HG03558 (cell line): ENCODE results near the gene B4GALT1.
"Not testable (repeated sequence)": the region's sequence is repeated elsewhere in the genome, so short reads cannot be mapped to it uniquely, and the experiment has no call there.

Experiments
- ATAC-seq: cut with Tn5 transposase; IDR thresholded peaks from one replicate; pipeline ENCODE4 v1.9.1; 2021; ENCODE audit warnings: moderate number of reproducible peaks; ENCODE audit not compliant: unreplicated experiment; ENCODE audit errors: extremely low read depth

Gene B4GALT1

DNA sequence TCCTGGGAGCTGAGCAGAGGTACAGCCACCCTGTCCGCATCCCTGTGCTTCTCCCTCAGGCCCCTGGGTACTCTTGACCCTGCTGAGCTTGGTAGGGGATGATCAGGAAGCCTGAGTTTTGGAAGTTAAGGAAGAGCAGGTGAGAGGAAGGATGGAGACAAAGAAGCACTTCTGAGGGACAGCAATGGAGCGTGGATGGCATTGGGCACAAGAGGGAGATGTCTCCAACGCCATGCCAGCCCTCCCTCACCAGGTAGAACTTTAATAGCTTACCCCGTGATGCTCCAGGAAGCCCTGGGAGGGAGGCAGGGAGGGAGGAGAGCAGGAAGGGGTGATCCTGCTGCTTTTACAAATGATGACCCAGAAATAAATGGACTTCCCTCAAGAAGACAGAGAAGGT, 60.8 kb downstream of the B4GALT1 start:
- ATAC-seq, result no peak

DNA sequence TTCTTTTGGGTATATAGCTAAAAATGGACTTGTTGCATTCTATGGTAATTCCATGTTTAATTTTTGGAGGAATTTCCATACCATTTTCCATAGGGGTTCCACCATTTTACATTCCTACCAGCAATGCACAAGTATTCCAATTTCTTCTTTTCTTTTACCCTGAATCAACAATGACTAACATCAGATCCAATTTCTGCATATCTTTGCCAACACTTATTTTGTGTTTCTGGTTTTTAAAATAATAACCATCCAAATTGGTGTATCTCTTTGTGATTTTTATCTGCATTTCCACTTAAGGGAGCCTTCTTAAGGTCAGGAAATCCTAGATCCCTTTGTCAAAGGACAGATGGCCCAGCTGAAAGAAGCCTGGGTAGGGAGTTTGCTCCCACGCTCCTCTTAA, 61.2 kb downstream of the B4GALT1 start:
- ATAC-seq, result no peak

DNA sequence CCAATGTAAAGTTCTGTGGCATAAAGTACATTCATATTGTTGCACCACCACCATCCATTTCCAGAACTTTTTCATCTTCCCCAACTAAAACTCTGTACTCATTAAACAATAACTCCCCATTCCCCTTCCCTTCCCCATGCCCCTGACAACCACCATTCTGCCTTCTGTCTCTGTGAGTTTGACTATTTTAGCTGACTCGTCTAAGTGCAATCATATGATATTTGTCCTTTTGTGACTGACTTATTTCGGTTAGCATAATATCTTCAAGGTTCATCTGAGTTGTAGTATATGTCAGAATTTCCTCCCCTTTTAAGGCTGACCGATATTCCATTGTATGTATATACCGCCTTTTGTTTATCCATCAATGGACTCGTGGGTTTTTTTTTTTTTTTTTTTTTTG, 61.6 kb downstream of the B4GALT1 start:
- ATAC-seq, result no peak

DNA sequence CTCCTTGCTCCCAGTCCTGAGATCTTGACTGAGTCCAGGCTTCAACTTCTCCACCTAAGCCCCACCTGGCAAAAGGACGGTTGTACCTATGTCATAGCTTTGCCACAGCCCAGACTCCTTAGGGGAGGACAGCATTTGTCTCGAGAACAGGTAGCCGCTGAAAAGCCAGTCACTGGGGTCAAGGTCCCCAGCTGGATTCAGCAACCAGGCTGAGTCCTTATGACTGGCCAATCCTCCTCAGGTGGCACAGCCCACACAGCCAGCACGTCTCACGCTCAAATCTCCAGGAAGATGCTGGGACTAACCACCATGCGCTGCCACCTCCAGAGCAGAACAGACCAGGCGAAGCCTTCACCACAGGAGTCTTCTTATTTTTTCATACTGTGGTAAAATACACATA, 62.7 kb downstream of the B4GALT1 start:
- no peak for ATAC-seq

DNA sequence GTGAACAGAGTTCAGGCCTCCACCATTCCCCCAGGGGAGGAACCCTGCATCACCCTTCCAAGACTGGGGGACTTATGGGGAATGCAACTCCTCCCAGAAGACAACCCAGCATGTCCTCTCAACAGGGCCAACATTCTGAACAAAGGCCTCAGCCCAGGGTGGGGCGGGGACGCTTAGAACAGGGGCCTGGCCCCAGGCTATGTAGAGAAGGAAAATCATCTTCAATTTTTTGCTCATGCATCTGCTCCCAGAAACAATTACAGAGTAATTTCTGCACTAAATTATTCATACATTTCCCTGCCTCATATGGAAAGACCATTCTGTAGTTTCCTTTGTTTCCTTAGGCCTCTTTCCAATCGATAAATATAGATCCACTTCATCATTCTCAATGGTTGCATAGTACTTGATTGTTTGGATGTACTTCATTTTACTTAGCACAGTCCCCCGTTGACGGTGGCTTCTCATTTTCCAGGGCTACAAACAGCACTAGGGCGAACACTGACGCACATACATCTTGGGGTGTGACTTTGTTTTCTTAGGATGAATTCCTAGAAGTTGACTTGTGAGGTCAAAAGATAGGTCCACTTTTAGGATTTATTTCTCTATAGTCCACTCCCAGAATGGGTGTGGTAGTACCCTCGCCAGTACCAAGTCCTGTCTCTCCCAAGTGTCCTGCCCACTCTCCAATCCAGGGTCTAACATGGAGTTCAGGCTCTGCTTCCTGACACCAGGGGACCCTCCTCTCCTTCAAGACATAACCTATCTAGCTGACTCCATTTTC, 63.4 kb downstream of the B4GALT1 start:
- ATAC-seq, result no peak

DNA sequence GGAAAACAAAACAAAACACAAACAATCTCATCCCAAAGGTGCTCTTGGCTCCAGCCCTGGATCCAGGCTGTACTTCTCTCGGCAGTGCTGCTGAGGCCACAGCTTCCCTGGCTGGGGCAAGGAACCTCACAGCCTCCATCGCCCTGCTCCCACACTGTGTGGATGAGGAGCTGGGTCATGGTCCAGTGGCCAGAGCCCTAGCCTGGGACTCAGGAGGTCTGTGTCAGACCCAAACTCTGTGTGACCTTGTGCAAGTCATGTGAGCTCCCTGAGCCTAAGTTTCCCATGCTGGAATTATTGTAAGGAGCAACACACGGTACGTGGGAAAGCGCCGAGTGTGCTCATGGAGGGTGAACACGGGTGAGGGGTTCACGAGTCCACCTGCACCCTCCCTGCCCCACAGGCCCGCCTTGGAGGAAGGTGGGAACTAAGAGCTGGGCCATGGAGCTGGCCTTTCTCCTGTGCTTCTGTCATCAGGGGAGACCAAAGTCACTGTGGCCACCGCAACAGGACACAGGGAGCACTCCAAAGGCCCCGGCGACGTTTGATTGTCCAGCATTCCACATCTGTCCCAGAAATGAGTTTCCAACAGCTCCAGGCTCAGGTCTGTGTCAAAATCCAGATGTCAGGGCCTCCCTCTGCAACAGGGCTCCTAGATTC, 64.5 kb downstream of the B4GALT1 start:
- ATAC-seq, result no peak

DNA sequence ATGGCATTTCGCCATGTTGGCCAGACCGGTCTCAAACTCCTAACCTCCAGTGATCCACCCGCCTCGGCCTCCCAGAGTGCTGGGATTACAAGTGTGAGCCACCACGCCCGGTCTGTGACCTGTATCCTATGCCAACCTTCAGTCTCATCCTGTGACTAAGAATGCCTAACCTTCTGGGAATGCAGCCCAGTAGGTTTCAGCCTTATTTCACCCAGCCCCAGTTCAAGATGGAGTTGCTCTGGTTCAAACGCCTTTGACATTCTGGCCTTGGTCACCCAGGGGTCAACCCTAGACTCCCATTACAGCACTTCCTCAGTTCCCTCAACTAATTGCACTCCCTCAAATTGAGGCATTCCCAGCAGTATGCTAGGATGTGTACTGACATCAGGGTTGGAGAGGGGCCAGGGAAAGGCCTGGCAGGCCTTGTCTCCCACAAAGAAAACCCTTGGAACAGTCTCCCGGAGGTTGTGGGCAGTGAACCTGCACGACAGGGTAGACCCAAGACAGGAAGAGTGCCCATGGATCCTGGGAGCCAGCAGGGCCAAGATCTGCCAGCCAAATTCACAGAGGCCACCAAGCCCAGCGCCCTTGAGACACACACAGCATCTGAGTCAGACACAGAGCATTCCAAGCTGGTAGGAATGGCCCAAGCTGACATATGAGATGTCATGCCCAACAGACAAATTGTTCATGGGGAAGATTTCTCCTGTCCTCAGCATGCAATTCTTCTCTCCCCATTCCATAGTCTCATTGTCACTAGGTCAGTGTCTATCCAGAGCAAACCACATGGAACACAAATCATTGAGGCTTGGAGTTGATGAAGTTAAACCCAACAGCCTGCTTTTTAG, 65.8 kb downstream of the B4GALT1 start:
- no peak for ATAC-seq

DNA sequence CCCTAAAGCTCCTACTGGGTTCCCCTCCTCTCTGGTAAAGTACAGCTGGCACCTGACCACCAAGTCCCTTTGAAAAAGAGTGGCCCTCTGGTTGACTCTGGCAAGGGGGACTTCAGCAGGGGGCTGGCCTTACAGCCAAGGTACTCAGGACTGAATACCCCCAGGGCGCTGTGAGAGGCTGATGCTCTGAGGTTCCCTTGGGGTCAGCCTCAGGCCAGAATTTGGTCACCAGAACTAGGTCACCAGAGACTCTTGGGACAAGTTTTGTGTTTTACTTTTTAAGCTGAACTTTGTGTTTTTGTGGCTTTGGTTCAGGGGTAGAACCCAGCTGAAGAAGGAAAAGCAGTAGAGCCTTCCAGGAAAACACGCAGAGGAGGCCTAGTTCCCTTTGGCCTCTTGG, 67.4 kb downstream of the B4GALT1 start:
- no peak for ATAC-seq

DNA sequence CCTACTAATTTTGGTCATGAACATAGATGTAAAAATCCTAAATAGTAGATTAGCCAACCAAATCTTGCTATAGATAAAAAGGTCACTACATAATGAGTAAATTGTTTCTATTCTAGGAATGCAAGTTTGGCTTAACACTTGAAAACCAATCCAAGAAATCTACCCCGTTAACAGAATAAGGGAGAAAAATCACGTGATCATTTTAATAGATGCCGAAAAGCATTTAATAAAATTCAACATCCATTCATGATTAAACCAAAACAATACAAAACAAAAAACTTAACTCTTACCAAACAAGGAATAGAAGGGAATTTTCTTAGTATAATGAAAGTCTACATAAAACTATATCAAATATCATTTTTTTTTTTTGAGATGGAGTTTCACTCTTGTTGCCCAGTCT, 69.9 kb downstream of the B4GALT1 start:
- ATAC-seq, result no peak

DNA sequence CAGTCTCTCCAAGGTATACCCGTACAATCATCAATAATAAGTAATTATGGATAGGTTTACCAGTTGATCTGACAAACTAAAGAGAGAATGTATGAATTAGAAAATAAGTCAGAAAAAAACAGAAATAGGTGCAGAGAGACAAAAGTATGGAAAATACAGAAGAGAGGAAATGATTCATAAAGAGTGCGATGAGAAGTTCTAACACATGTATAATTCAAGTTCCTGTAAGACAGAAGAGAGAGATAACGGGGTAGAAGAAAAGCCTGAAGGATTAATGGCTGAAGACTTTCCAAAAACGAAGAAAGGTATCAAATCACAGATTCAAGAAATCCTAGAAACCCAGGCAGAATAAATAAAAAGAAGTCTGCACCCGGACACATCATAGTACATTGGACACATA, 74.5 kb downstream of the B4GALT1 start:
- no peak for ATAC-seq

DNA sequence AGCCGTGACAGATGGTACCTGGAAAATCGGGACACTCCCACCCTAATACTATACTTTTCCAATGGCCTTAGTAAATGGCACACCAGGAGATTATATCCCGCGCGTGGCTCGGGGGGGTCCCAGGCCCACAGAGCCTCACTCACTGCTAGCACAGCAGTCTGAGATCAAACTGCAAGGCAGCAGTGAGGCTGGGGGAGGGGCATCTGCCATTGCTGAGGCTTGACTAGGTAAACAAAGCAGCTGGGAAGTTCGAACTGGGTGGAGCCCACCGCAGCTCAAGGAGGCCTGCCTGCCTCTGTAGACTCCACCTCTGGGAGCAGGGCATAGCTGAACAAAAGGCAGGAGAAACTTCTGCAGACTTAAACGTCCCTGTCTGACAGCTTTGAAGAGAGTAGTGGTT, 81.5 kb downstream of the B4GALT1 start:
- ATAC-seq, result not testable (repeated sequence)

DNA sequence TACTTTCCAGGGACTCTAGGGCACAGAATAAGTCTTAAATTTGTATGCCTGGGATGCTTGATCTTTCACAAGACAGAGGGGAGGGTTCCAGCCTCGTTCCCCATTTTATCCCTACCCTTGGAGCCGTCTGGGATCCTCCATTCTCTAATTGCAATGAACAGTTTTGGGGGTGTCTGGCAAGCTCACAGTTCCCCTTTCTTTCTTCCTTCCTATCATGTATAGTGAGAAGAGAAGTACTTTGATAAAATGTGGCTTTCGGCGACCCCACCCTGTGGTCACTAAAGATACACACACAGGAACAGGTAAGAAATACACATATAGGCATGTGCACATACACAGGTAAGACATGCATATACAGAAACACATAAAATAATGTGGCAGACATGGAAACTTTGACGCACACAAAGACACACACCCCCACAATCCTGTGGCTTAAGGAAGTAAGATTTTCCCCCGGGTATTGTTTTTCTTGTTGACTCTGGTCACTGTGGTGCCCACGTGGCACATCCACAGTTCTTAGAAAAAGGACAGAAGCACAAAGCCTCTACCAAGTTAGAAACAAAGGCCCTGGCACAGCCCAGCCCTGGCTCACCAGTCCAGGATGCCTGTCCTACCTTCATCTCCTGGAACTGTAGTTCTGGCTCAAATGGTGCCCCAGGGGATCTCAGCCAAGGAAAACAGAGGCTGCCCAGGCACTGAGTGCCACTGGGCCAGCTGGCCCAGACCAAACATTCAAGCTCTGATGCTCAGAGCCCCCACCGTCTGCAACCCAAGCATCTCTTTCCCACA, 84.4 kb downstream of the B4GALT1 start:
- ATAC-seq, result no peak

DNA sequence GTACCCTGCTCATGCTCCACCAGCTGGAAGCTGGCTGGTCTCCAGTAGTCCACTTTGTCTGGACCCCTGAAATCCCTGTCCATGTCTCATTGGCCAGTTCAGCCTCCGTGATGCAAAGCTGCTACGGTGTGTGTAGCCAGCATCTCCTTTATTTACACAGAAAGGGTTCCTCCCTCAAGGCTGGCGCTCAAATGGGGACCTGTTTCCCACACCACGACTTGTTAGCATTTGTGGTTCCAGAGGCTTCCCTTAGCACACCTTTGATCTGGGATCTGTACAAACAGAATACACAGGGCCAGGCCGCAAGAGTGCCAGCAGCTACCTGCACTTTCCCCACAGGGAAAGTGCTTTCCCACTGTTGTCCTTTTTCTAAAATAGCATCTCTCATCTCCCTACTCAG, 85.0 kb downstream of the B4GALT1 start:
- ATAC-seq, result no peak

DNA sequence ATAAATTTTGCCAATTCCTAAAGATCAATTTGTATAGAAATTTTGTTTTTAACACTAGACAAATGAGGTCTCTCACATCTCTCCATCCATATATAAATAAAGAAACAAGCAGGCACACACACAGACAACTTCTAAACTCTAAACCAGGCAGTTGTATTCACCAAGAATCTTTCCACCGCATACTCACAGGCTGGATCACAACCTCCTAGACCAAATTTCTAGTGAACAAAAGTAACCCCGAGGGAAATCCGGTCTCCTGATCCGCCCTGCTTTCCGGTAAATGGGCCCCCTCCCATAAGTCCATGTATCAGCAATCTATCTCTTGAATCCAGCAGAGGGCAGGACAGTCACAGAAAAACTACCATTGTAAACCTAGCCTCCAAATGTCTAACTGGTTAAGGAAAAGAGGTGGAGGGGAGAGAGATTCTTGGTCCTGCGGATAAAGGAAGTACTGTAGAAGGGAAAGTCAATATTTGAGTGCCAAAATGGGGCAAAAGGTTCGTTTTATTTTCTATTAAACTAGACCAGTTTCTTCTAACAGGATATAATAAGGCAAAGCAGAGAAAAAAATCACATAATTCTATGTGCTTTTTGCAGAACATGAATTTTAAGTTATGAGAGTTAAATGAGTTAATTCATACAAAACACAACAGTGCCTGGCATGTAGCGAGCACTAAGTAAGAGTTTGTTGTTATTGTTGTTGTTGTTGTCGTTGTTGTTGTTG, 85.8 kb downstream of the B4GALT1 start:
- no peak for ATAC-seq

DNA sequence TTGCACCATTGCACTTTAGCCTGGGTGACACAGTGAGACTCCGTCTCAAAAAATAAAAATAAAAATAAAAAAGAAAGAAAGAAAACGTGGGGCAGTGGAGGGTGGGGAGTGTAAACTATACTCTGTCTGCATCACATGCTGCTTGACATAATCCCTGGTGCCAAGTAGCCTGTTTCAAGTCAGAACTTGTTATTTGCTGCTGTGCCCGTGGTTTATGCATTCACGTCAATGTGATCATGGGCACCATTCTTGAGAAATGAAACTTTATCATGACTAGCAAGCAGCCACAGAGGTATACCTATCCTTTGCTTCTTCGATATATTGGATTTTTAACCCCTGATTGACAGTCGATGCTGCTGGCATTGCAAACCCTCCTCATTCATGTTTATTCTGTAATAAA, 86.6 kb downstream of the B4GALT1 start:
- no peak for ATAC-seq

DNA sequence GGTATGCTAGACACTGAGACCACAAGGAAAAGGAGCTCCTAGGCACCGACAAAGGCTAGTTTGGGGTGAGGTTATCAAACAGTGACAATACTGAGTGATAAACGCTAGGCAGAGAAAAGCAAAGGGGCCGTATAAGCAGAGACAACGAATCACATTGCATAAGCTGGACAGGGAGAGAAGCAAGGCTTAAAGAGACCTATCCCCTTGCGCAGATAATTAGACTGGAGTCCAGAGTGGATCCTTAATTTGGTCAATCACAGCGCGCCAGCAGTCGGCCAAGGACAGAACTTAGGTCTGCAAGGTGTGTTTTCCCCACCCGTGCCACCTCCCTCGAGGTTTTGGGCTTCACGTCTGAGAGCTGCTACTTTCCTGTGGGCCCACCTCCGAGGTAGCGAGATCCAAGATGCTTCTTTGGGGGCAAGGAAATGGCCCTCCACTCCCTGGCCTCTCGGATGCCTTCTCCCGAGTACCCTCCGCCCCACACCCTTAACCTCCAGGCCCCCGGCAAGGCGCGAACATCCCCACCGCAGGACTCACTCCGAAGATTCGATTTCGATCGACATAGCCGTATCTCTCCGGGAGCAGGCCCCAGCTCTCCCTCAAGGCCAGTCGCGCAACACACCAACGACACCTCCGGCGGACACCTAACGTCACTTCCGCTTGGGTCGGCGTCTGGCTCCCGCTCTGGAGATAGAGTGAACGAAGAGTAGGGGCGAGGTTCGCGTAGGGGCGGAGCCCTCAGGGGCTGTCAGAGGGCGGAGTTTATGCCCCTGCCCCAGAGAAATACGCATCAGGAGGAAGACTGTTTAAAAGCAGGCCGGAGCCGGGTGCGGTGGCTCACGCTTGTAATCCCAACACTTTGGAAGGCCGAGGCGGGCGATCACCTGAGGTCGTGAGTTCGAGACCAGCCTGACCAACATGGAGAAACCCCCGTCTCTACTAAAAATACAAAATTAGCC, 90.8 kb downstream of the B4GALT1 start, which contains the start of gene SMU1:
SMU1 (minus strand) TSS at position 629 of the 959 bp plus-strand sequence; CDS start at position 563, 66 bp downstream.
- ATAC-seq, result peak; percentile 98

DNA sequence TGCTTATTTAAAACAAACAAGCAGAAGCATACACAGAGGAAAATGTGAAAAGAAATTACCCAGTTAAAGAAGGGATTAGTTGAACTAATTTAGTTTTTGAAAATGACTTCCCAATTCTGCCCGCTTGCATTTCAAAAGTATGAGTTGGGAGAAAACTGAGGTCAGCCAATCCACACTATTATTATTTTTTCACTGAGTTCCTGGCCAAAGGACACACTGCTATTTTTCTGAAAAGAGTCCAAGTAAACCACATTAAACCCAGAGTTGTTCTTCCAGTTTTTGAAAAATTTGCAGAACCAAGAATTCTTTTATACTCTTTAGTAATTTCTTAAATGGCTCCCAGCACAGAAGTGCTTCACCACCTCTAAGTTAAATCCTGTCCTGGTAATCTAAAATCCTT, 98.1 kb downstream of the B4GALT1 start:
- ATAC-seq, result no peak
